Omental fat pad (tissue), 4 donors: Measurements from ENCODE around the gene KNDC1. TPM values are rescaled to one million over a fixed set of nuclear protein-coding genes. Genes with fewer than 3 reads are reported as not detected.
A peak's percentile ranks its signal among the peaks of the same experiment; 100 is the strongest.
"Not testable (repeated sequence)": the region's sequence is repeated elsewhere in the genome, so short reads cannot be mapped to it uniquely, and the experiment has no call there.

Source experiments
- ATAC-seq: fragments of 150-250 bp; one replicate; pipeline ENCODE4 v1.9.1; 2016; ENCODE audit warnings: mild to moderate bottlenecking, moderate library complexity; ENCODE audit not compliant: low FRiP score
- DNase-seq: peaks from one replicate; pipeline ENCODE4 v3.0.0-alpha.2; 2019; ENCODE audit warnings: low spot score
- CTCF ChIP-seq, 3 donors: fragments of 450-650 bp; IDR thresholded peaks; one replicate each; pipeline ENCODE4 v1.5.1; 2016 to 2017; ENCODE audit warnings: antibody characterized with exemption in 3 of 3, mild to moderate bottlenecking in 3 of 3, moderate library complexity in 2 of 3
- total RNA-seq, 4 donors: library from RNA; depleted of rRNA; stranded (reverse); fragments of >200 nt; gene quantifications; one replicate each; pipeline ENCODE4 v1.1.0, GENCODE V29; 2016

KNDC1 gene
- total RNA-seq, 4 donors from 2014 or later = 0.16 to 7.7 (median 1.7) TPM

GRCh38 chr10:133143200-133143533, 16.9 kb upstream of the KNDC1 start:
- ATAC-seq (no peak), DNase-seq (peak; percentile 2)
- TF ChIP-seq CTCF (IDR thresholded peaks at IDR 0.05) = no peak

- DNase-seq = peak; percentile 5
- no peak for TF ChIP-seq CTCF (IDR thresholded peaks at IDR 0.05)
- no peak for ATAC-seq
Observed at GRCh38 chr10:133143546-133143945, 16.5 kb upstream of the KNDC1 start.

- DNase-seq (no peak), ATAC-seq (no peak)
- no peak for TF ChIP-seq CTCF (IDR thresholded peaks at IDR 0.05)
Observed at GRCh38 chr10:133144771-133145170, 15.2 kb upstream of the KNDC1 start.

GRCh38 chr10:133150226-133150625, 9.8 kb upstream of the KNDC1 start:
- ATAC-seq (no peak), DNase-seq (no peak)
- TF ChIP-seq CTCF (IDR thresholded peaks at IDR 0.05) = no peak

GRCh38 chr10:133150656-133151055, 9.4 kb upstream of the KNDC1 start:
- TF ChIP-seq CTCF (IDR thresholded peaks at IDR 0.05) = no peak
- no peak for ATAC-seq
- no peak for DNase-seq

GRCh38 chr10:133151071-133151470, 8.9 kb upstream of the KNDC1 start:
- DNase-seq, ATAC-seq: not testable (repeated sequence)

GRCh38 chr10:133151543-133151972, 8.5 kb upstream of the KNDC1 start:
- ATAC-seq (no peak), DNase-seq (no peak)
- no peak for TF ChIP-seq CTCF (IDR thresholded peaks at IDR 0.05)

- no peak for TF ChIP-seq CTCF (IDR thresholded peaks at IDR 0.05)
- ATAC-seq (no peak), DNase-seq (peak; percentile 12)
Observed at GRCh38 chr10:133154411-133154810, 5.6 kb upstream of the KNDC1 start.
